Neuronal stem cell (in vitro differentiated cells): ENCODE results near the gene SAPCD1.

Experiments
- DNase-seq: peaks from one replicate; pipeline ENCODE4 v3.0.0-alpha.2; 2013; ENCODE audit warnings: low spot score
- H2AFZ ChIP-seq: one replicate; pipeline ENCODE4 v1.6.1; 2013; ENCODE audit warnings: mild to moderate bottlenecking, low read length, inconsistent platforms
- H2AK5ac ChIP-seq: 2 replicates; pipeline ENCODE4 v1.6.1; 2013; ENCODE audit warnings: low read depth, mild to moderate bottlenecking, inconsistent platforms, low read length, moderate library complexity, mixed read lengths
- H2BK120ac ChIP-seq: 2 replicates; pipeline ENCODE4 v1.6.1; 2013; ENCODE audit warnings: low read depth, mild to moderate bottlenecking, inconsistent platforms, low read length, moderate library complexity, mixed read lengths
- H2BK12ac ChIP-seq: one replicate; pipeline ENCODE4 v1.6.1; 2013; ENCODE audit warnings: low read length, inconsistent platforms
- H2BK15ac ChIP-seq: 2 replicates; pipeline ENCODE4 v1.6.1; 2013; ENCODE audit warnings: mild to moderate bottlenecking, low read length, inconsistent platforms, mixed read lengths
- H2BK5ac ChIP-seq: one replicate; pipeline ENCODE4 v1.6.1; 2013; ENCODE audit warnings: inconsistent platforms, mild to moderate bottlenecking, low read length, moderate library complexity
- H3K14ac ChIP-seq: one replicate; pipeline ENCODE4 v1.6.1; 2013; ENCODE audit warnings: low read length, inconsistent platforms
- H3K18ac ChIP-seq: 2 replicates; pipeline ENCODE4 v1.6.1; 2013; ENCODE audit warnings: low read length, inconsistent platforms
- H3K23ac ChIP-seq: 2 replicates; pipeline ENCODE4 v1.6.1; 2013; ENCODE audit warnings: low read depth, mild to moderate bottlenecking, mixed read lengths, low read length, inconsistent platforms; ENCODE audit not compliant: poor library complexity
- H3K27ac ChIP-seq: replicated peaks from 3 replicates; pipeline ENCODE4 v1.5.1; 2013; ENCODE audit warnings: low read length, inconsistent platforms
- H3K27me3 ChIP-seq, 3 experiments: 2 replicates each; pipeline ENCODE4 v1.6.1; 2013; ENCODE audit warnings: low read length in 3 of 3, mild to moderate bottlenecking in 2 of 3, inconsistent platforms in 1 of 3, low read depth in 1 of 3, mixed read lengths in 1 of 3, moderate library complexity in 1 of 3; ENCODE audit not compliant: control insufficient read depth in 3 of 3, insufficient read depth in 3 of 3
- H3K36me3 ChIP-seq, 2 donors: replicated peaks in 1 of 2; 2 replicates each; pipeline ENCODE4 v1.6.1; 2013; ENCODE audit warnings: low read length in 2 of 2; ENCODE audit not compliant: control insufficient read depth in 2 of 2, insufficient read depth in 2 of 2
- H3K4ac ChIP-seq: 2 replicates; pipeline ENCODE4 v1.6.1; 2013; ENCODE audit warnings: inconsistent platforms, mild to moderate bottlenecking, low read length, moderate library complexity
- H3K4me1 ChIP-seq, 2 donors: 1 replicate in 1 of 2; 2 replicates in 1 of 2; pipeline ENCODE4 v1.6.1; 2013; ENCODE audit warnings: low read length in 2 of 2, low read depth in 1 of 2; ENCODE audit not compliant: control insufficient read depth in 2 of 2, insufficient read depth in 1 of 2
- H3K4me2 ChIP-seq: one replicate; pipeline ENCODE4 v1.6.1; 2013; ENCODE audit warnings: mild to moderate bottlenecking, low read length, inconsistent platforms; ENCODE audit not compliant: insufficient read depth, poor library complexity, severe bottlenecking
- H3K4me3 ChIP-seq, 2 donors: 2 replicates each; pipeline ENCODE4 v1.5.1; 2013; ENCODE audit warnings: low read length in 2 of 2, mild to moderate bottlenecking in 2 of 2, inconsistent platforms in 1 of 2, moderate library complexity in 1 of 2
- H3K79me1 ChIP-seq: one replicate; pipeline ENCODE4 v1.6.1; 2013; ENCODE audit warnings: low read depth, mild to moderate bottlenecking, inconsistent platforms, low read length, moderate library complexity
- H3K9ac ChIP-seq: one replicate; pipeline ENCODE4 v1.6.1; 2013; ENCODE audit warnings: mild to moderate bottlenecking, low read depth, low read length, inconsistent platforms; ENCODE audit not compliant: poor library complexity
- H3K9me3 ChIP-seq, 2 donors: replicated peaks in 1 of 2; 2 replicates each; pipeline versions ENCODE3 to v1.6.1; 2013; ENCODE audit warnings: low read length in 2 of 2, mild to moderate bottlenecking in 2 of 2, inconsistent platforms in 1 of 2, low read depth in 1 of 2, mixed read lengths in 1 of 2, moderate library complexity in 1 of 2; ENCODE audit not compliant: control insufficient read depth in 2 of 2, insufficient read depth in 1 of 2
- H4K8ac ChIP-seq: one replicate; pipeline ENCODE4 v1.6.1; 2013; ENCODE audit warnings: low read depth, mild to moderate bottlenecking, inconsistent platforms, low read length, moderate library complexity
- H4K91ac ChIP-seq: one replicate; pipeline ENCODE4 v1.6.1; 2013; ENCODE audit warnings: low read length, low read depth, mild to moderate bottlenecking, inconsistent platforms; ENCODE audit not compliant: poor library complexity
- WGBS, 2 donors: extraction: QIAGEN DNeasy Blood & Tissue Kit; methylation state at CpG; one replicate each; pipeline ENCODE4 v1.1.7; 2013; ENCODE audit warnings: missing lambda C conversion rate in 2 of 2, mixed read lengths in 1 of 2; ENCODE audit not compliant: insufficient read length in 2 of 2, insufficient replicate concordance in 1 of 2; ENCODE audit errors: extremely low coverage in 2 of 2; 5-methylcytosine and 5-hydroxymethylcytosine counted together

The SAPCD1 gene

DNA sequence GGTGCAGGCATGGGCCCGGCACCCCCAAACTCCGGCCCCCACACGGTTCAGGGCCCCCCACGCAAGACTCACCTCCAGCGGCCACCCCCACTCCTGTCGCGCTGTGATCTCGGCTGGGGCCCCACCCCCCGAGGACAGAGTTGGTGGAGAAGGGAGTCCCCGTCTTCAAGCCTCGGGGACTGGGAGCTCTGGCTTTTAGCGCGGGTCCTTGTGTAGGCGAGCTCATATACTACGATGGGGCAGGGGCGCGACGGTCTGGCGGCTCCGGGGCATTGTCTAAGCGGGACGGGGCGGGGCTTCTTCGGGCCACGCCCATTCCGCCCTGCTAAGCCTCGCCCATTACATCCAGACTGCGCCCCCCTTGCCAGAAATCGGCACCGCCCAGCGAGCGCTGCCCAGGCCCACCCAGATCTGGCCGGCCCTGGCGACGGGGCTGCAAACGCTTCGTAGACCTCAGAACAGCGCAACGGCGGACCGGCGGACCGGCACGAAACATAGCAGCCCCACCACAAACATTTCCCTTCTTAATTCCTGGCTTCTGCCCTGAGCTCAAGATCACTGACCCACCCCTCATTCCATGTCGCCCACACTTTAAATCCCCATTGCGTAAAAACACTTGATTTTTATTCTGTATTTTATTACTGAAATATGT is 32.4 kb upstream of the SAPCD1 start:
- Histone ChIP-seq H3K27me3 (no peaks in the 10 kb centered on the region), H2BK15ac (no peak overlapping the region), H3K27ac (peak overlapping the region; percentile 84), H2AK5ac (peak overlapping the region; percentile 88), H3K4ac (no peak overlapping the region), H4K8ac (no peak overlapping the region), H3K79me1 (peaks cover 15% of the 10 kb centered on the region), H2BK12ac (no peak overlapping the region), H4K91ac (peak overlapping the region; percentile 89), H2BK120ac (no peak overlapping the region), H3K14ac (peak overlapping the region; percentile 73), H3K9ac (peak overlapping the region; percentile 82), H3K18ac (peak overlapping the region; percentile 100), H3K4me1 (peaks cover 13 to 24% of the 10 kb centered on the region in 2 donors), H3K23ac (peak overlapping the region; percentile 95), H2BK5ac (peak overlapping the region; percentile 85), H3K4me3 (peak overlapping the region; percentile 83 to 94), H3K9me3 (no peaks in the 10 kb centered on the region), H3K4me2 (peak overlapping the region; percentile 77), H2AFZ (peak overlapping the region; percentile 86), H3K36me3 (peaks cover 55 to 86% of the 10 kb centered on the region in 2 donors)
- WGBS, 2 donors = no CpG with 5 or more reads among the region's 46 CpGs
- peak; percentile 93 for DNase-seq

DNA sequence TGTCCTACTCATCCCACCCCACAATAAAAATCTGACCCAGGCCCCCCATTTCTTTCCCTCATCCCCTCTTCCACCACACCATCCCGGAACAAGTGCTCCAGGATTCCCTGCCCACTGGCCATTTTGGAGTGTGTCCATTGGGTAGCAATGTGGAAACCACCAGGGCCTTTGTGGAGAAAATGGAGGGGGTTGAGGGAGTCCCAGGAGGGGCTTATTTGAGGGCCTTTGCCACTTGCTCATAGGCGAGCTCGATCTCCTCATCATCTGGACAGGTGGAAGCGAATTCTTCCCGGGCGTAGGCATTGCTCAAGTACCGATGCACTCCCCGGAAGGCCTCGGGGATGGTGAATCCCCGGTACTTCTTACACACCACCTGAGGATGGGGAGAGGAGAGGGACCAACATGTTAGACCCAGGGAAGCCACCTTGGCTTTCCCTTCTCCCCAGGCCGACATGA is 31.8 kb upstream of the SAPCD1 start:
- Histone ChIP-seq H4K91ac (no peak overlapping the region), H3K23ac (no peak overlapping the region), H3K79me1 (peaks cover 15% of the 10 kb centered on the region), H2BK15ac (no peak overlapping the region), H2AFZ (no peak overlapping the region), H3K4ac (no peak overlapping the region), H3K4me1 (peaks cover 13 to 24% of the 10 kb centered on the region in 2 donors), H3K14ac (no peak overlapping the region), H4K8ac (no peak overlapping the region), H2BK12ac (no peak overlapping the region), H3K27ac (peak overlapping the region; percentile 54), H3K18ac (no peak overlapping the region), H3K27me3 (no peaks in the 10 kb centered on the region), H2BK120ac (no peak overlapping the region), H3K4me3 (peak overlapping the region in 1 of 2 donors; percentile 83), H3K4me2 (peak overlapping the region; percentile 50), H3K36me3 (peaks cover 54 to 83% of the 10 kb centered on the region in 2 donors), H3K9me3 (no peaks in the 10 kb centered on the region), H2BK5ac (no peak overlapping the region), H3K9ac (no peak overlapping the region), H2AK5ac (no peak overlapping the region)
- WGBS, 2 donors = no CpG with 5 or more reads among the region's 11 CpGs
- no peak for DNase-seq

DNA sequence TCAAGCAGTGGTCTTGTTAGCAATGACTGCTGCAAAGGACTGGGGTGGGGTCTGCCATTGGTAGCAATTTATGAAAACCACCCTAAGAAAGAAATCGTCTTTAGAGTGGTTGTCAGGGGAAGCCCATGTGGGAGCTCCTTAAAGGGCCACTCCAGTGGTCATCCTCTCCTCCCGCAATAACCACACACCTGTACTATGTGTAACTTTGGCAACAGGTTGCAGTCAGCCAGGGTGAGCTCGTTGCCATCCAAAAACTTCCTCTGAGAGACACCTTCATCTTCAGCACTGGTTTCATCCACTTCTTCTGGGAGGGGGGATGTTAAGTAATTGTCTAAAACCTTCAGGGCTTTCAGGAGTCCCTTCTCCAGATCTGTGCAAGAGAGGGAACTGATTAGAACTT is 30.4 kb upstream of the SAPCD1 start:
- Histone ChIP-seq H4K8ac (no peak overlapping the region), H3K4me3 (no peak overlapping the region), H3K27ac (no peak overlapping the region), H3K79me1 (peaks cover 18% of the 10 kb centered on the region), H3K9ac (no peak overlapping the region), H3K9me3 (no peaks in the 10 kb centered on the region), H2AK5ac (no peak overlapping the region), H4K91ac (no peak overlapping the region), H2AFZ (no peak overlapping the region), H2BK12ac (no peak overlapping the region), H2BK120ac (no peak overlapping the region), H3K4me1 (peaks cover 19 to 29% of the 10 kb centered on the region in 2 donors), H3K14ac (no peak overlapping the region), H3K36me3 (peaks cover 43 to 69% of the 10 kb centered on the region in 2 donors), H3K4ac (no peak overlapping the region), H3K18ac (no peak overlapping the region), H3K27me3 (no peaks in the 10 kb centered on the region), H2BK5ac (no peak overlapping the region), H3K4me2 (no peak overlapping the region), H2BK15ac (no peak overlapping the region), H3K23ac (no peak overlapping the region)
- WGBS, 2 donors = no CpG with 5 or more reads among the region's 3 CpGs
- no peak for DNase-seq

DNA sequence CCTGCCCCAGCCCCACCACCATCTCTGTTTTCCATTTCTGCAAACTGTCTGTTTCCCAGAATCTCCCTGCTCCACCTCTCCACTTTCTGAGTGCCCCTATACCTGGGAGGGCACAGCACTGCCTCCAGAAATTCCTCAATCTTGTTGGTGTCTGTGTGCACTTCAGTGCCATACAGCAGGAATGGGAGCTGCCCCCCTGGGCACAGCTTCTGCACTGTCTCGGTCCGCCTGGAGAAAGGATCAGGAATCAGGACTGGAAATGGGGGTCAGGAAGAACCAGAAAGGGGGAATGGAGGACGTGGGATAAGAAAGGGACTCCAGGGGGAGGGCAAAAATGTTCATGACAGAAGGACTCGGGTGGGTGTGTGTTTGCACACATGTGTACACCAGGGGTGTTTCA is 28.7 kb upstream of the SAPCD1 start:
- H2BK5ac ChIP-seq = no peak overlapping the region
- no peaks in the 10 kb centered on the region for H3K27me3 ChIP-seq
- no peaks in the 10 kb centered on the region for H3K9me3 ChIP-seq
- H3K4ac ChIP-seq = no peak overlapping the region
- H2BK15ac ChIP-seq = no peak overlapping the region
- H3K9ac ChIP-seq = no peak overlapping the region
- WGBS, 2 donors = no CpG with 5 or more reads among the region's 4 CpGs
- no peak overlapping the region for H2BK120ac ChIP-seq
- H4K91ac ChIP-seq = no peak overlapping the region
- no peak overlapping the region for H2AK5ac ChIP-seq
- H3K36me3 ChIP-seq = peaks cover 28 to 52% of the 10 kb centered on the region in 2 donors
- no peak overlapping the region for H3K23ac ChIP-seq
- H3K27ac ChIP-seq = no peak overlapping the region
- H3K79me1 ChIP-seq = peaks cover 11% of the 10 kb centered on the region
- no peak for DNase-seq
- H3K4me3 ChIP-seq = peak overlapping the region in 1 of 2 donors; percentile 67
- H2AFZ ChIP-seq = no peak overlapping the region
- peaks cover 26 to 39% of the 10 kb centered on the region in 2 donors for H3K4me1 ChIP-seq
- no peak overlapping the region for H3K14ac ChIP-seq
- no peak overlapping the region for H3K18ac ChIP-seq
- H3K4me2 ChIP-seq = no peak overlapping the region
- H2BK12ac ChIP-seq = no peak overlapping the region
- no peak overlapping the region for H4K8ac ChIP-seq
